ENCODE data around the gene FAT1.

Gene FAT1

GRCh38 chr4:186702940-186703339 is 20.7 kb downstream of the FAT1 start:
- DNase-seq (ENCODE audit: low spot score in 2 of 2) = no peak
- Mint-ChIP-seq H3K36me3 (no peaks in the 10 kb centered on the region), H3K9me3 (peaks cover 1% of the 10 kb centered on the region), H3K4me1 (no peaks in the 10 kb centered on the region), H3K4me3 (no peak overlapping the region), H3K27me3 (no peaks in the 10 kb centered on the region), H3K27ac (no peak overlapping the region)
- no peak for ATAC-seq (ENCODE audit: low read depth)

DNA sequence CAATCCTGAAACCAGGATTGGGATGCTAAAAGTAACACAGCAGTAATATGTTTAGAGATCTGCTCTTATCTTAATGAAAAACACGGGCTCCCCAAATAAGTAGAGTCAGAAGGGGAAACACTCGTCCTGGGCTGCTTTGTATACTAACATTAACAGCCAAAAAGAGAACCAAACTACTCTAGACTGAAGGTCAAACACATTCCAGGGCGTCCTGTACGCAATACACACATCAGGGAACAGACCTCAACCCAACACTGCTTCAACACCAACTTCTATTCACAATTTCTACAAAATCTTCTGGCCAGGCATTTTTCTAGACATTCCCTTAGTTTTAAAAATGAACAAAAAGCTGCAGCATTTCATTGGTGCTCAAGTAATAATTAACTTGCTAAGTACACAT is 21.4 kb downstream of the FAT1 start:
- Mint-ChIP-seq H3K9me3 (peaks cover 1% of the 10 kb centered on the region), H3K4me1 (no peaks in the 10 kb centered on the region), H3K4me3 (no peak overlapping the region), H3K27me3 (no peaks in the 10 kb centered on the region), H3K36me3 (no peaks in the 10 kb centered on the region), H3K27ac (no peak overlapping the region)
- DNase-seq (ENCODE audit: low spot score in 2 of 2) = no peak
- no peak for ATAC-seq (ENCODE audit: low read depth)

DNA sequence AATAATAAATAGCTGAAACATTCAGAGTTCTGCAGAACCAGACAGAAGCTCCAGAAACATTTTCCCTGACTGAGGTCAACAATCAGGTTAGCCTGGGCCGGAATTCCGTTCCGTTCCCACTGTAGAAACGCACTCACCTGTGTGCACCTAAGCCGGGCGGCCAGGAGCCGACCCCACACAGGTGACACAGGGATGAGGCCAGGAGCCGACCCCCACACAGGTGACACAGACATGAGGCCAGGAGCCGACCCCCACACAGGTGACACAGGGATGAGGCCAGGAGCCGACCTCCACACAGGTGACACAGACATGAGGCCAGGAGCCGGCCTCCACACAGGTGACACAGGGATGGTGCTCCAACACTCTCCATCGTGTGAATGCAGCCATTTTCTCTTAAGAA is 21.9 kb downstream of the FAT1 start:
- H3K27me3 Mint-ChIP-seq = no peaks in the 10 kb centered on the region
- no peak overlapping the region for H3K4me3 Mint-ChIP-seq
- H3K9me3 Mint-ChIP-seq = peaks cover 1% of the 10 kb centered on the region
- H3K27ac Mint-ChIP-seq = no peak overlapping the region
- H3K36me3 Mint-ChIP-seq = no peaks in the 10 kb centered on the region
- no peak for ATAC-seq (ENCODE audit: low read depth)
- H3K4me1 Mint-ChIP-seq = no peaks in the 10 kb centered on the region
- no peak for DNase-seq (ENCODE audit: low spot score in 2 of 2)

DNA sequence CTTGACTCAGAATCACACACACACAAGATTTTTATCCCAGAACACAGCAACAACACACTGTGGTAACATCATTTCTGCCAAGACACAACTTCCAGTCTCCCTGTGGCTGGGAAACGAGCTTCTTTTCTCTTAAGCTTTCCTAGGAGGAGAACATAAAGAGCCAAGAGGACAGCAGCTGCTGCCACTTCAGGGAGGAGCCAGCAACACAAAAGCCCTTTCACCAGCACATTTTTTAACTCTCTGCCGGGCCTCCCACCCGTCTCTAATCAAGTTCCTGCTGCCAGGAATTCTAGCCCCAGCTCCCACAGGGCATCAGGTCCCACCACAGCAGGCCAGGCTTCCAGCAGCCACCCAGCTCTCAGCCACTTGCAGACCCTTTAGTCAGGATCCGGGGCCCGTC is 22.4 kb downstream of the FAT1 start:
- H3K36me3 Mint-ChIP-seq = no peaks in the 10 kb centered on the region
- DNase-seq (ENCODE audit: low spot score in 2 of 2) = no peak
- no peaks in the 10 kb centered on the region for H3K4me1 Mint-ChIP-seq
- H3K9me3 Mint-ChIP-seq = peaks cover 1% of the 10 kb centered on the region
- no peaks in the 10 kb centered on the region for H3K27me3 Mint-ChIP-seq
- no peak overlapping the region for H3K27ac Mint-ChIP-seq
- ATAC-seq (ENCODE audit: low read depth) = no peak
- no peak overlapping the region for H3K4me3 Mint-ChIP-seq

DNA sequence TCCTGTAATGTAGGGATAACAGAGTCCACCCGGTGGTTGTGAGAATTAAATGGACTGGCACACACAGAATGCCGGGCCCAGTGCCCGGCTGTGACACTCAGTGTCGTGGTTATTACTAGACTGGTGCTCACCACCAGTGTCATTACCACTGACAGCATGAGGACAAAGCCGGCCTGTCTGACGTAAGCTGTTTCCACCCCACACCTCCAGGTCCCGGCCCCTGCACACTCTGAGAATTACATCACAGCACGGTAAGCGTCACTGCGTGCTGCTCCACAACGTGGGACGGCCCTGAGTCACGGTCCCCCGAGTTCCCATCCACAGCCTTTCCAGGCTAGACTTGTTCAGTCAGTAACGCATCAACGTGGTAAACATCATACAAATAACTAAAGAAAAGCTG is 22.9 kb downstream of the FAT1 start:
- Mint-ChIP-seq H3K9me3 (peaks cover 1% of the 10 kb centered on the region), H3K27me3 (no peaks in the 10 kb centered on the region), H3K36me3 (no peaks in the 10 kb centered on the region), H3K4me1 (no peaks in the 10 kb centered on the region), H3K4me3 (no peak overlapping the region), H3K27ac (no peak overlapping the region)
- ATAC-seq (ENCODE audit: low read depth) (no peak), DNase-seq (ENCODE audit: low spot score in 2 of 2) (no peak)

DNA sequence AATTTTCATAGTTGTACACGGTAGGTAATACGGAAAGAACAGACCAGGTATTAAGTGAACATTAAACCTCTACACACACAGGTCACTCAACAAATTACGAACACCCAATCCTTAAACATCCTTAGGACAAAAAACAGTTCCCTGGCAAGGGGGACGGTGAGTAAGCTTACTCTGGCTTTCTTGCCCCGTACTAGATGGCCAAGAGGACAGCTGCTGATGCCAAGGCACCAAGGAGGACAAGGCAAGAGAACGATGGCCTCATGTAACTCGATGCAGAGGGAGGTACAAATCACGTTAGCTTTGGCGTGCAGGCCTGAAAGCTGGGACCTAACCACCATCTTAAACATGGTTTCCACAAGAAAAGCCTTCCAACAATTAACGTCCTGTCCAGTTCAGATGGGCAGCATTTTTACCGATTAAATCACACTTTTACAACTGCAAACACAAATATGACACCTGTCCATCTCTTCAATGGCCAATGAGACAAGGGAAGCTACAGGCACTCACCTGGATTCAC is 23.7 kb downstream of the FAT1 start:
- DNase-seq (ENCODE audit: low spot score in 2 of 2) (no peak), ATAC-seq (ENCODE audit: low read depth) (no peak)
- Mint-ChIP-seq H3K27ac (no peak overlapping the region), H3K9me3 (peaks cover 1% of the 10 kb centered on the region), H3K36me3 (no peaks in the 10 kb centered on the region), H3K4me1 (no peaks in the 10 kb centered on the region), H3K4me3 (no peak overlapping the region), H3K27me3 (peaks cover 1% of the 10 kb centered on the region)

- no peak overlapping the region for H3K4me3 Mint-ChIP-seq
- peaks cover 1% of the 10 kb centered on the region for H3K9me3 Mint-ChIP-seq
- ATAC-seq (ENCODE audit: low read depth) (no peak), DNase-seq (ENCODE audit: low spot score in 2 of 2) (no peak)
- no peaks in the 10 kb centered on the region for H3K4me1 Mint-ChIP-seq
- H3K27me3 Mint-ChIP-seq = peaks cover 1% of the 10 kb centered on the region
- H3K36me3 Mint-ChIP-seq = no peaks in the 10 kb centered on the region
- no peak overlapping the region for H3K27ac Mint-ChIP-seq
These were observed 24.4 kb downstream of the FAT1 start for GRCh38 chr4:186699298-186699697.

DNA sequence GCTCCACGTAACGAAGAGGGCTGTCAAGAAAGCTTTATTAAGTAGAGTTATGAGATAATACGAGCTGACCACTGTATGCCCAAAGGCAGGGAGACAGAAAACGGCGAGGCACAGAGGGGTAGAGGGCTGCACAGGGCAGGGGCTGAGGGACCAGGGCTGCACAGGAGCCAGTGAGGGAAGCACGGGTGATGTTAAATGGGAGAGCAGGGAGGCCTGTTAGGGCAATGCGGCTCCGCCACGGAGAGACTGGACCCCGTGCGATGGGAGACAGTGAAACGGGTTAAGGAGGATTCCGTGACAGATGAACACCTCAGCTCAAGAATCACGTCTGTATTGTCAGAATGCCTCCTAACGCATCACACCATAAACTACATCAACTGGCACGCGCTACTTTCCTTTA is 25.1 kb downstream of the FAT1 start:
- Mint-ChIP-seq H3K36me3 (no peaks in the 10 kb centered on the region), H3K27ac (no peak overlapping the region), H3K4me1 (no peaks in the 10 kb centered on the region), H3K27me3 (peaks cover 6% of the 10 kb centered on the region), H3K9me3 (peaks cover 6% of the 10 kb centered on the region), H3K4me3 (no peak overlapping the region)
- no peak for DNase-seq (ENCODE audit: low spot score in 2 of 2)
- ATAC-seq (ENCODE audit: low read depth) = no peak

- ATAC-seq (ENCODE audit: low read depth) (no peak), DNase-seq (ENCODE audit: low spot score in 2 of 2) (no peak)
- no peaks in the 10 kb centered on the region for H3K4me1 Mint-ChIP-seq
- no peak overlapping the region for H3K4me3 Mint-ChIP-seq
- peaks cover 6% of the 10 kb centered on the region for H3K27me3 Mint-ChIP-seq
- H3K9me3 Mint-ChIP-seq = peaks cover 6% of the 10 kb centered on the region
- no peak overlapping the region for H3K27ac Mint-ChIP-seq
- H3K36me3 Mint-ChIP-seq = no peaks in the 10 kb centered on the region
These were observed 25.6 kb downstream of the FAT1 start for GRCh38 chr4:186698028-186698427.

- Mint-ChIP-seq H3K36me3 (no peaks in the 10 kb centered on the region), H3K4me3 (no peak overlapping the region), H3K27ac (no peak overlapping the region), H3K9me3 (peaks cover 9% of the 10 kb centered on the region), H3K4me1 (no peaks in the 10 kb centered on the region), H3K27me3 (peaks cover 6% of the 10 kb centered on the region)
- DNase-seq (ENCODE audit: low spot score in 2 of 2) (no peak), ATAC-seq (ENCODE audit: low read depth) (no peak)
These were observed 28.3 kb downstream of the FAT1 start for GRCh38 chr4:186695392-186695791.

DNA sequence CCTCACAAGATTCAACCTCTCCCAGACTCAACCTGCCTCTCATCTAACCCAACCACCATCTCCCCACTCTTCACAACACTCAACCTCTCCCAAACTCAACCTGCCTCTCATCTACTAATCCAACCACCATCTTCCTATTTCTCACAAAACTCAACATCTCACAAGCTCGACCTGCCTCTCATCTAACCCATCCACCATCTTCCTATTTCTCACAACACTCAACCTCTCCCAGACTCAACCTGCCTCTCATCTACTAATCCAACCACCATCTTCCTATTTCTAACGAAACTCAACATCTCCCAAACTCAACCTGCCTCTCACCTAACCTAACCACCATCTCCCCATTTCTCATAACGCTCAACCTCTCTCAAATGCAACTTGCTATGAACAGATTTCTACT is 29.8 kb downstream of the FAT1 start:
- no peaks in the 10 kb centered on the region for H3K36me3 Mint-ChIP-seq

DNA sequence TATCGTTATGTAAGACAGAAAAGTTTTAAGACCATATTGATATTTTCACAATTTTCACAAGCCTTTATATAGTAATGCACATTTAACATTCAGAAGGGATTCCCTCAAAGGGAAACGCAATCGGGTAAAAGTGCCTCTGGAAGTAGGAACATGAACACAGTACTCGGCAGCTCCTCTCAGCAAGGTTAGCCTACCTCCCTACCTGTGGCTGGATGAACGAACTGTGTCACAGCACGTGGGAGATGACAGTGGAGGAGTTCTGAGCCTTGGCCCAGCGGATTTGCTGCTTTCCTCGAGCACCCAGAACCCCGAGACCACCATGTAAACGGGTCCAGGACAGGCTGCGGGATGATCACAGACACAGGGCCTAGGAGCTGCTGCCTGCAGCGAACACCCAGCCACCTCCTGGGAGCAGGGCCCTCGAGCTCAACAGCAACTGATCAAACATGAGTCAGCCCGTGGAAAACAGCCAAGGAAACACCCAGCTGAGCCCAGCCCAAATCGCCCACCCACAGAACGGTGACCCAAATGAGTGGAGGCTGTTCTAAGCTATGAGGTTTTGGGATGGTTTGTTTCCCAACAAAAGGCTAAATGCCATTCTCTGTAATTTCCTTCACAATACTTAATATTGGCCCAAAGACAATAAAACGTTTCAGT is 30.4 kb downstream of the FAT1 start:
- H3K27ac Mint-ChIP-seq = no peak overlapping the region
- DNase-seq (ENCODE audit: low spot score in 2 of 2) (no peak), ATAC-seq (ENCODE audit: low read depth) (no peak)
- H3K27me3 Mint-ChIP-seq = peaks cover 6% of the 10 kb centered on the region
- H3K4me3 Mint-ChIP-seq = no peak overlapping the region
- H3K36me3 Mint-ChIP-seq = no peaks in the 10 kb centered on the region
- H3K4me1 Mint-ChIP-seq = no peaks in the 10 kb centered on the region
- peaks cover 12% of the 10 kb centered on the region for H3K9me3 Mint-ChIP-seq

More for the DNA sequence above, 29.8 kb downstream of the FAT1 start:
- Mint-ChIP-seq H3K27me3 (peaks cover 6% of the 10 kb centered on the region), H3K4me3 (no peak overlapping the region), H3K27ac (no peak overlapping the region), H3K9me3 (peaks cover 13% of the 10 kb centered on the region), H3K4me1 (no peaks in the 10 kb centered on the region)
- no peak for DNase-seq (ENCODE audit: low spot score in 2 of 2)
- ATAC-seq (ENCODE audit: low read depth) = no peak

GRCh38 chr4:186691396-186691795 is 32.3 kb downstream of the FAT1 start:
- Mint-ChIP-seq H3K4me1 (no peaks in the 10 kb centered on the region), H3K9me3 (peaks cover 12% of the 10 kb centered on the region), H3K4me3 (no peak overlapping the region), H3K27ac (no peak overlapping the region), H3K27me3 (peaks cover 6% of the 10 kb centered on the region), H3K36me3 (no peaks in the 10 kb centered on the region)
- DNase-seq (ENCODE audit: low spot score in 2 of 2) = no peak
- no peak for ATAC-seq (ENCODE audit: low read depth)

- Mint-ChIP-seq H3K27ac (no peak overlapping the region), H3K27me3 (peaks cover 4% of the 10 kb centered on the region), H3K36me3 (no peaks in the 10 kb centered on the region), H3K4me3 (no peak overlapping the region), H3K4me1 (no peaks in the 10 kb centered on the region), H3K9me3 (peaks cover 12% of the 10 kb centered on the region)
- ATAC-seq (ENCODE audit: low read depth) (no peak), DNase-seq (ENCODE audit: low spot score in 2 of 2) (no peak)
These were observed 34.2 kb downstream of the FAT1 start for GRCh38 chr4:186689476-186689875.
